Neural cell (in vitro differentiated cells): Measurements from ENCODE around the gene TEX19.

ENCODE experiments used
- CTCF ChIP-seq: fragments of 450-650 bp; IDR thresholded peaks from 2 replicates; pipeline ENCODE4 v1.5.1; 2014; ENCODE audit warnings: antibody characterized with exemption, mild to moderate bottlenecking, moderate library complexity; ENCODE audit not compliant: poor library complexity, severe bottlenecking
- EP300 ChIP-seq: fragments of 450-650 bp; conservative IDR thresholded peaks from 2 replicates; pipeline ENCODE4 v1.6.1; 2014; ENCODE audit warnings: antibody characterized with exemption, mild to moderate bottlenecking, moderate library complexity; ENCODE audit not compliant: poor library complexity, severe bottlenecking
- EZH2 ChIP-seq: fragments of 200-600, 300-800 bp; shearing (Covaris generic), sonication (generic); IDR thresholded peaks from 2 replicates; pipeline ENCODE4 v1.6.1; 2014; ENCODE audit warnings: antibody characterized with exemption, low read length, borderline replicate concordance, mild to moderate bottlenecking; ENCODE audit not compliant: insufficient read depth, poor library complexity, severe bottlenecking
- POLR2AphosphoS5 ChIP-seq: IDR thresholded peaks from 2 replicates; pipeline ENCODE4 v1.6.1; 2012
- SMC3 ChIP-seq: fragments of 450-650 bp; conservative IDR thresholded peaks from 2 replicates; pipeline ENCODE4 v1.6.1; 2014; ENCODE audit warnings: antibody characterized with exemption, mild to moderate bottlenecking, moderate library complexity; ENCODE audit not compliant: poor library complexity
- TAF1 ChIP-seq: IDR thresholded peaks from 2 replicates; pipeline ENCODE4 v1.6.1; 2012; ENCODE audit warnings: low read depth

- TF ChIP-seq CTCF = no peak
- TF ChIP-seq POLR2AphosphoS5 = no peak
- TF ChIP-seq EZH2 = no peak
- no peak for TF ChIP-seq EP300
- no peak for TF ChIP-seq SMC3
- TF ChIP-seq TAF1 = no peak
Measured at GRCh38 chr17:82334622-82335394, 24.2 kb upstream of the TEX19 start.
